PFSK-1 (cell line): ENCODE results near the gene UGGT2.

ENCODE experiments used
- FOXP2 ChIP-seq: optimal IDR thresholded peaks from 2 replicates; pipeline ENCODE3; 2011; ENCODE audit warnings: borderline replicate concordance, control low read depth, inconsistent platforms; ENCODE audit not compliant: insufficient read depth; ENCODE audit errors: extremely low read length, extremely low read depth
- POLR2AphosphoS5 ChIP-seq: IDR thresholded peaks from 2 replicates; pipeline ENCODE4 v1.6.1; 2012; ENCODE audit warnings: low read depth, mild to moderate bottlenecking, control low read depth, low read length, moderate library complexity
- REST ChIP-seq, 2 experiments: IDR thresholded peaks; 2 replicates each; pipeline versions ENCODE4 v1.6.1 to v1.8.0; 2011 to 2012; ENCODE audit warnings: low read depth in 2 of 2, low read length in 2 of 2, control low read depth in 1 of 2, inconsistent platforms in 1 of 2, mild to moderate bottlenecking in 1 of 2, moderate library complexity in 1 of 2; ENCODE audit not compliant: insufficient read depth in 1 of 2

- TF ChIP-seq POLR2AphosphoS5 (no peak), REST (IDR thresholded peaks at IDR 0.05; ENCODE audit: insufficient read depth in 1 of 2, low read depth in 2 of 2, low read length in 2 of 2) (no peak), FOXP2 (no peak)
These were observed 95.9 kb downstream of the UGGT2 start for GRCh38 chr13:95957331-95957730.
